DND-41 (cell line): Measurements from ENCODE around the gene ARF1.

Experiments
- EZH2 ChIP-seq: IDR thresholded peaks from 3 replicates; pipeline ENCODE4 v1.6.1; 2012; ENCODE audit warnings: borderline replicate concordance, low read depth, mild to moderate bottlenecking, moderate library complexity, low read length, inconsistent platforms; ENCODE audit not compliant: severe bottlenecking
- TF ChIP-seq, protein P1 (sequence below): IDR thresholded peaks from 2 replicates; pipeline ENCODE4 v1.5.1; 2012; ENCODE audit warnings: borderline replicate concordance, low read length, moderate library complexity, mild to moderate bottlenecking; ENCODE audit not compliant: poor library complexity, severe bottlenecking; ENCODE audit errors: extremely low read depth

- TF ChIP-seq, protein P1, sequence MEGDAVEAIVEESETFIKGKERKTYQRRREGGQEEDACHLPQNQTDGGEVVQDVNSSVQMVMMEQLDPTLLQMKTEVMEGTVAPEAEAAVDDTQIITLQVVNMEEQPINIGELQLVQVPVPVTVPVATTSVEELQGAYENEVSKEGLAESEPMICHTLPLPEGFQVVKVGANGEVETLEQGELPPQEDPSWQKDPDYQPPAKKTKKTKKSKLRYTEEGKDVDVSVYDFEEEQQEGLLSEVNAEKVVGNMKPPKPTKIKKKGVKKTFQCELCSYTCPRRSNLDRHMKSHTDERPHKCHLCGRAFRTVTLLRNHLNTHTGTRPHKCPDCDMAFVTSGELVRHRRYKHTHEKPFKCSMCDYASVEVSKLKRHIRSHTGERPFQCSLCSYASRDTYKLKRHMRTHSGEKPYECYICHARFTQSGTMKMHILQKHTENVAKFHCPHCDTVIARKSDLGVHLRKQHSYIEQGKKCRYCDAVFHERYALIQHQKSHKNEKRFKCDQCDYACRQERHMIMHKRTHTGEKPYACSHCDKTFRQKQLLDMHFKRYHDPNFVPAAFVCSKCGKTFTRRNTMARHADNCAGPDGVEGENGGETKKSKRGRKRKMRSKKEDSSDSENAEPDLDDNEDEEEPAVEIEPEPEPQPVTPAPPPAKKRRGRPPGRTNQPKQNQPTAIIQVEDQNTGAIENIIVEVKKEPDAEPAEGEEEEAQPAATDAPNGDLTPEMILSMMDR = no peak
- TF ChIP-seq EZH2 = no peak
Measured at GRCh38 chr1:228122921-228123441, 40.5 kb downstream of the ARF1 start.
